ENCODE results near the gene PRICKLE3.
"Not testable (repeated sequence)": the region's sequence is repeated elsewhere in the genome, so short reads cannot be mapped to it uniquely, and the experiment has no call there.

Gene PRICKLE3

DNA sequence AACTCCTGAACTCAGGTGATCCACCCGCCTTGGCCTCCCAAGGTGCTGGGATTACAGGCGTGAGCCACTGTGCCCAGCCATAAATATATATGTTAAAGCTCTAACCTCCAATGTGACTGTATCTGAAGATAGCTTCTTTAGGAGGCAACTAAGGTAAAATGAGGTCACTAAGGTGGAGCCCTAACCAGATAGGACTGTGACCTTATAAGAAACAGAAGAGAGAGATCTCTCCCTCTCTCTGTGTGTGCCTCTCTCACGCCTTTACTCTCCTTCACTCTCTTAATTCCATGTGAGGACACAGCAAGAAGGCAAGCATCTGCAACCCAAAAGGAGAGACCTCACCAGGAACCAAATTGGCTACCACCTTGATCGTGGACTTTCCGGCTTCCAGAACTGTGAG lies 24.5 kb downstream of the PRICKLE3 start:
- ATAC-seq (no peak), DNase-seq (no peak)

DNA sequence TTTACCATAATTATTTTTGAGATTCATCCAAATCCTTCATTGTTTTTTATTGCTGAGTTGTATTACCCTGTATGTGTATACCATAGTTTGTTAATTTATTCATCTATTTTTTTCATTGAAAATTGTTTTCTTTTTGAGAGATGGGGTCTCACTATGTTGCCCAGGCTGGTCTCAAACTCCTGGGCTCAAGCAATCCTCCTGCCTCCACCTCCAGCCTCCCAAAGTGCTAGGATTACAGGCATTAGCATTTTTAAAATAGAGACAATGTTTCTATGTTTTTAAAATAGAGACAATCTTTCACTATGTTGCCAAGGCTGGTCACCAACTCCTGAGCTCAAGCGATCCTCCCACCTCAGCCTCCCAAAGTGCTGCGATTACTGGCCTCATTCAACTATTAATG lies 25.3 kb downstream of the PRICKLE3 start:
- ATAC-seq: no peak
- DNase-seq: no peak

DNA sequence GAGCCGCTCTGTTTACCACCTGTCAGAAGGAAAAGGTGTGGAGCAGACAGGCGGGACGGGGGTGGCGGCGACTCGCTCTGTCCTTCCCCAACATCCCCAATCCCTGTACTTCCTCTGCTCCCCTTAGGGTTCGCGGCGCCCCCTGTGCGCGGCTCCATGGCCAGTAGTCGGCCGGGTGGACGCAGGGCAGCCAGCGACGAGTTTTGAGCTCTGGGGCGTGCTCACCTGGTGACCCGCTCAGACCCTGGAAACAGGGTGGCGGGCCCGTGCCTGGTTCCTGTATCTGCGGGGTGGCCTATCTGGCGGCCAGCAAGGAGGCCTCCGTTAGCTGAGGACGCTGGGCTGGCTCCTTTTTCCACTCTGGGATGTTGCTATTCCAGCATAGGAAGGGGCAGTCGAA lies 29.0 kb downstream of the PRICKLE3 start:
- ATAC-seq (no peak), DNase-seq (no peak)

DNA sequence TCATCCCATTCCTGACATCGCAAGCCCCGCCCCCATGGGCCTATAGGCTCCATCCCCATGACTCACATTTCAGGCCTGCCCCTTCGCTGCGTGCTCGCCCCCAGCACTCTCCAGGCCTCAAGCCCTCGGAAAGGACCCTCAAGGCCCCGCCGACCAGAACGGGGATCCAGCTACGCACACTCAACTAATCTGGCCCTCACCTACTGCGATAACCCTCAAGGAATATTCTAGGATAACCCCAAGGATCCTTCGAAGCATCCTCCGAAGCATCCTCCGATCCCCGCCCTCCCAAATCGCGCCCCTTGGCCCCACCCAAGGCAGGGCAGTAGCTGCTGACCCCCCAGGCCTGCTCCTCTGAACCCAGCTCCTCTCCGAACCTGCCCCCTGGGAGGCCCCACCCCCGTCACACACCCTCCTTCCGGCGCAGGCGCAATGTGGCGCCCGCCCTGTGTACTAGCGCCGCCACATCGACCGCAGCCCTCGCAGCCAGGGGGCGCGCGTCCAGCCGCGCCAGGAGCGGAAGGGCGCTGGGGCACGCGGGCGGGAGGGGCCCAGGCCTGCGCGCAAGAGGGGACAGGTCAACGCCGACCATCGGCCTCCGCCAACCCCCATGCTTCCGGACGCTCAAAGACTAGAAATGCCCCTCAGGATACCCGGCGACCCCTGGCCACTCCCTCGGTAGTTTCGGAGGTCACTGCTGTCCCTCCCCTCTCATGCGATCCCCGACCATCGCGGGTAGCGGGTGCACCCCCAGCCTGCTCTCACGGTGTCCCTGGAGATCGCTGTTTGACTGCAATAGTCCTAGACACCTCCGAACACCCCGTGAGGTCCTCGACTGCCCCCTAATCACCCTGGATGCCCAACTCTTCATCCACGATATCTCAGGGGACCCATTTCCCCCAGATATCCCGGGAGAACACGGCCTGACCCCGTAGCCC lies 30.0 kb downstream of the PRICKLE3 start:
- peak; percentile 88 for DNase-seq

DNA sequence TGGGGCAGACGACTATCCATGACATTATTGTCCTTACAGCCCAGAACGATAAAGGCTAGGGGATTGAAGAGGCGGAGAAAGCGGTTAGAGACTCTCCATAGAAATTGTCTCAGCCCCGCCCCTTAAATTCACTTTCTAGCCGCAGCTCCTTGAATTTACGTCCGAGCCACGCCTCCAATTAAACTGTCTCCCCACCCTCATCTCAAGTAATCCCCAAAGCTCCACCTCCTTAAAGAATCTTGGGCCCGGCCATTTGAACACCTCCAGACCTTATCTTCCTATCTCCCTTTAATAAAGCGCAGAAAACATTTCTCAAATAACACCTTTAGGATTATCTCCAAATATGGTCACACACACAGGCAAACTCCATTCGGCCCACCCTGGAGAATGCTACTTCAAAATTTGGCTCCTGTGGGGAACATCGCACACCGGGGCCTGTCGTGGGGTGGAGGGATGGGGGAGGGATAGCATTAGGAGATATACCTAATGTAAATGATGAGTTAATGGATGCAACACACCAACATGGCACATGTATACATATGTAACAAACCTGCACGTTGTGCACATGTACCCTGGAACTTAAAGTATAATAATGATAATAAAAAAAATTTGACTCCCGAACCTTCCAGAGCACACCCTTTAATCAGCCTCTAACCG lies 30.8 kb downstream of the PRICKLE3 start:
- ATAC-seq (peak; percentile 38), DNase-seq (peak; percentile 45)

More for the DNA sequence above, 30.0 kb downstream of the PRICKLE3 start:
- ATAC-seq: peak; percentile 91

DNA sequence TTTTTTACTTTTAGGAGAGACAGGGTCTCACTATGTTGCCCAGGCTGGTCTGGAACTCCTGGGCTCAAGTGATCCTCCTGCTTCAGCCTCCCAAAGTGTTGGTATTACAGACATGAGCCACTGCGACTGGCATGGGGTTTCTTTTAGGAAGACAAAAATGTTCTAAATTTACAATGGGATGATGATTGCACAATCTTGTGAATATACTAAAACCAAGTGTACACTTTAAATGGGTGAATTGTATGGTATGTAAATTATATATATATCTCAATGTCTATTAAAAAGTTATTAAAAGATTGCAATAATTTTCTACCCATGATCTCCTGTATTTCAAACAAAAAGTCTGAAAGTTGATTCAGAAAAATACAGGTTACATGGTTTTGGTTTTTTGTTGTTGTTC lies 32.7 kb downstream of the PRICKLE3 start:
- ATAC-seq (no peak), DNase-seq (no peak)

DNA sequence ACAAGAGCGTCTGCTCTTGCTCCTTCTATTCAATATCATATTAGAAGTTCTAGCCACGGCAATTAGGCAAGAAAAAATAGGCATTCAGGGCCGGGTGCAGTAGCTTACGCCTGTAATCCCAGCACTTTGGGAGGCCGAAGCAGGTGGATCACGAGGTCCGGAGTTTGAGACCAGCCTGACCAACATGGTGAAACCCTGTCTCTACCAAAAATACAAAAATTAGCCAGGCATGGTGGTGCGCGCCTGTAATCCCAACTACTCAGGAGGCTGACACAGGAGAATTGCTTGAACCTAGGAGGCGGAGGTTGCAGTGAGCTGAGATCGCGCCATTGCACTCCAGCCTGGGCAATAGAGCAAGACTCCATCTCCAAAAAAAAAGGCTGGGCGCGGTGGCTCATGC lies 36.9 kb downstream of the PRICKLE3 start:
- not testable (repeated sequence) for DNase-seq, ATAC-seq

DNA sequence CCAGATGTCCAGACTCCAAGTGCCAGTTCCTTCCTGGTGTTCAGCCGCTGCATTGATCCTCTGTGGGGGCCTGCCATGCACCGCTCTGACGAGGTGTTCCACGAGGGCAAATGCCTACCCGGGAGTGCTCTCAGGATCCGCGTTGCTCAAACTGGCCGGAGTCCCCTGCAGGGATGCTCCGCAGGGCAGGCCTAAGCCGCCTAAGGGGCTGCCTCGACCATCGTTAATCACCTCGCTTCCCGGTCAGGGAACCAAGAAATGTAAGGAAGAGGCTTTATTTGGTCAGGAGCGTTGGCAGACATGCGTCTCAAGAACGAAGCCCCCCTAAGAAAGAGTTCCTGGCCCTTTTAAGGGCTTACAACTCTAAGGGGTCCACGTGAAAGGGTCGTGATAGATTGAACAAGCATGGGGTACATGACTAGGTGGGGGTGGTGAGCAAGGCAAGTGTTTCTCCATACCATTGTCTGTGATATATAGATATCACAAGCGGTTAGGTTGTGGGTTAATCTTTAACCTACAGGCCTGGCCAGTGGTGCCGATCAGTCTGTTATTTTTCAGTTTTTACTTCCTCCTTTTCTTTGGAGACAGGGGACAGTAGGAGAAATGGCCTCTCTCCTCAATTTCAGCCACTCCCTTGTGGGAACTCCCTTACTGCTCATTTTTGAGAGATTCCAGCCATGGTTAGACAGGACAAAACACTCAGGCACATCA lies 37.6 kb downstream of the PRICKLE3 start:
- not testable (repeated sequence) for ATAC-seq, DNase-seq

DNA sequence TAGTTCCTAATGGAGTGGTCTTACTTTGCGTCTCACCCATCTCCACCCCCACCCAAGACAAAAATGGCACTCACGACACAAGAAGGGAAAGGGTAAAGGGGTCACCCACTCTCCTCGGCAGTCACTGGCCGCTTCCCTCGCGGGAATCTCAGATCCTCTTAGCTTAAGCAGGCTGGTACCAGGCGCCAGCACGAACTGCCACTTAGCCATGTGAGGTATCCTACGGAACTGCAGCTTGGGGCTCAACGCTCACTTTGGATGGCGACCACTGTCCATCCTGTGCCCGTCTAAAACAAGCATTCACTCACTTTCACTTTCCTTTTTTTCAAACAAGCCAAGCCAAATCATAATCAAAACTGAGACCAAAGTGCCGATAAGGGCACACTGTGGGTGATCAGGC lies 38.2 kb downstream of the PRICKLE3 start:
- DNase-seq (no peak), ATAC-seq (no peak)

DNA sequence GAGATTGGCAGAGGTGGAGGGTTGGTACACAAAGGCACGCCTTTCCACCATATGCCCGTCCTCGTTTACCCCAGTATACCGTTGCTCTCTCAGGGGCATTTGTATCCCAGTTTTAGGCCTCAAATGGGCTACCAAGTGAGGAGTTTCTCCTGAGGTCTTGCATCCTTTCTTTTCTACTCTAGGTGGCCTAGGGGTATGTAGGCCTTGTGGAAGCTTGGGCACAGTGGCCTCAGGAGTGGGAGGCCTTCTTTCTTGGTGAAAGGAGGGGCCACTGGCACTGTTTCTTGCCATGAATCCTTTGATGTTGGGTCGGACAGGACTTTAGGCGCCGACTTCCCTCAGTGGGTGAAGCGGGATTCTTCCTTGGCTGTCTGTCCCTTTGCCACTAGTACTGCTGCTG lies 38.9 kb downstream of the PRICKLE3 start:
- DNase-seq: no peak

DNA sequence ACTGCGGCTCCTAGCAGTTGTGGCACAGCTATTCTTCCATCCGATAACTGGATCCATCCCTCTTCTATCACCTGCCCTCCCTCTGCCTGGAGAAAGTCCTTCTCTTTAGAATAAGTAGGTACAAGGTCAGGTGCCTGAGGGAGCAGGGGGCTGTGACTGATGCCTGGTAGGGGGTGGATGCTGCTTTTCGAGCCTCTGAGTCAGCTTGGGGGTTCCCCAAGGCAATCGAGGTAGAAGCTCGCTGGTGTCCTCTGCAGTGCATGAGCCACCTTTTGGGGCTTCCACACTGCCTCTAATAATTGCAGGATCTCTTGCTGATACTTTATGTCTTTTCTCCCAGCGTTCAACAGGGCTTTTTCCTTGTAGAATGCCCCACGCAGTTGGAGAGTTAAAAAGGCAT lies 43.0 kb downstream of the PRICKLE3 start:
- not testable (repeated sequence) for ATAC-seq, DNase-seq

More for the DNA sequence above, 38.9 kb downstream of the PRICKLE3 start:
- ATAC-seq: no peak

DNA sequence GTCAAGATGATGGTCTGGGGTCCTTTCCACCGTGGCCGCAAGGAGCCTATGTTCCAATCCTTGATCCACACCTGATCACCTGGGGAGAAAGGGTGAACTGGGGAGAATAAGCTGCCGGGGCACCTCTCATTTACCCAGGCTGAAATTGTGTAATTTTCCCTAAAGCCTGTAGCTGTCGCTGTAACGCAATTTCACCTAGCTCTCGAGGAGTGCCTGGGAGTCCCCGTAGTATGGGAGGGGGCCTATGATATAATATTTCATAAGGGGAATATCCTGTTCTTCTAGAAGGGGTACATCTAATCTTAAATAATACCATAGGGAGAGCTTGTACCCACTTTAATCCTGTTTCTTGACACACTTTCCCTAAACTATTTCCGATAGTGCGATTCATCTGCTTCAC lies 43.9 kb downstream of the PRICKLE3 start:
- not testable (repeated sequence) for DNase-seq, ATAC-seq

DNA sequence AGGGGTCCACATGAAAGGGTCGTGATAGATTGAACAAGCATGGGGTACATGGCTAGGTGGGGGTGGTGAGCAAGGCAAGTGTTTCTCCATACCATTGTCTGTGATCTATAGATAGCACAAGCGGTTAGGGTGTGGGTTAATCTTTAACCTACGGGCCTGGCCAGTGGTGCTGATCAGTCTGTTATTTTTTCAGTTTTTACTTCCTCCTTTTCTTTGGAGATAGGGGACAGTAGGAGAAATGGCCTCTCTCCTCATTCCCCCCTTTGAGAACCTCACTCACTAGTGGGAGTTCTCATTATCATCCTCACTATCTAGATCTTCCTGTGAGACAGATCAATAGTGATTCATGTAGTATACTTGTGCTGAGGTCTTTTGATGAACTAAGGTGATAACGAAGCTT lies 46.5 kb downstream of the PRICKLE3 start:
- no peak for DNase-seq
- no peak for ATAC-seq

DNA sequence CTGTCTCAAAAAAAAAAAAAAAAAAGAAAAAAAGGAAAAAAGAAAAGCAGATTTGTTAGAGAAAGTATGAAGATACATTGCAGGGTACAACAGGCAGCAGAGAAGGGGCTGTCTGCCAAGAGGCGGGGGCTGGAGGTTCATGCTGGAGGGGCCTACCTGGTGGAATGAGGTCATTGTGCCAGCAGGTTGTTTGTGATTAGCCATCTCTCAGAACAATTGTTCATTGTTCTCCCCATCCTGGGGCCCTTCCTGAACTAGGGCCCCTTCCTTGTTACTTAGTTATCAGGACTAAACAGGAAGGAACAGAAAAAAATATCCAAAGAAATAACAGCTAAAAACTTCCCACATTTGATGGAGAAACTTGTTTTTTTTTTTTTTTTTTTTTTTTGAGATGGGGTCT lies 48.7 kb downstream of the PRICKLE3 start:
- no peak for ATAC-seq
- DNase-seq: no peak

DNA sequence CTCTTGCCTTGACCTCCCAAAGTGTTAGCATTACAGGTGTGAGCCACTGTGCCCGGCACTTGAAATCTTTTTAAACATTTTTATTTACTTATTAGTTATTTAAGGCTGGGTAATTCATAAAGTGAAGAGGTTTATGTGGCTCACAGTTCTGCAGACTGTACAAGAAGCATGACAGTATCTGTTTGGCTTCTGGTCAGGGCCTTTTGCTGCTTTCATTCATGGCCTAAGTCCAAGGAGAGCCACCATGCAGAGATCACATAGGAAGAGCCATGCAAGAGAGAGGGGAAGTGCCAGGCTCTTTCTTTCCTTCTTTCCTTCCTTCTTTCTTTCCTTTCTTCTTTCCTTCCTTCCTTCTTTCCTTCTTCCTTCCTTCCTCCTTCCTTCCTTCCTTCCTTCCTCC lies 52.4 kb downstream of the PRICKLE3 start:
- ATAC-seq: no peak
- DNase-seq: no peak

DNA sequence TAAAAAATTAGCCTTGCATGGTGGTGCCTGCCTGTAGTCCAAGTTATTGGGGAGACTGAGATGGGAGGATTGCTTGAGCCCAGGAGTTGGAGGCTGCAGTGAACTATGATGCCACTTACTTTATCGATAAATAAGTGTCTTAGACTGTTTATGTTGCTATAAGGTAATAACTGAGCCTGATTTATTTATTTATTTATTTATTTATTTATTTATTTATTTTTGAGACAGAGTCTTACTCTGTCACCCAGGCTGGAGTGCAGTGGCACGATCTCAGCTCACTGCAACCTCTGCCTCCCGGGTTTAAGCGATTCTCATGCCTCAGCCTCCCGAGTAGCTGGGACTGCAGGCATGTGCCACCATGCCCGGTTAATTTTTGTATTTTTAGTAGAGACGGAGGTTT lies 53.9 kb downstream of the PRICKLE3 start:
- ATAC-seq, DNase-seq: not testable (repeated sequence)

DNA sequence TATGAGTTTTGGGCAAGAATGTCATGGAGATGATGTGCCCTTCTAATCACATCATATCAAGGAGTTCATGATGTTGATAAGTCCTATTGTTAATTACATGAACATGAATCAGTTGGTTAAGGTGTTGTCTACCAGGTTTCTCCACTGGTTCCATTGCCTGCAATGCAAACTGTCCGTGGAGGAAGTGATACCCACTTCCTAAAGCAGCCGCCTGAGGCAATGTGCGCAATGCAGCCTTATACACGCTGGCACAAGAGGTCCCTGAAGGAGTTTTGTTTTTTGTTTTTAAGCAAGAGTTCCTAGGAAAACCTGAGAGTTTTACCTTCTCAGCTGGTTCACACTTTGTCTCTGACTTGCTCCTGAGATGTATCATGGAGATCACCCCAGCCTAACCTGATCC lies 56.7 kb downstream of the PRICKLE3 start:
- DNase-seq (no peak), ATAC-seq (no peak)

DNA sequence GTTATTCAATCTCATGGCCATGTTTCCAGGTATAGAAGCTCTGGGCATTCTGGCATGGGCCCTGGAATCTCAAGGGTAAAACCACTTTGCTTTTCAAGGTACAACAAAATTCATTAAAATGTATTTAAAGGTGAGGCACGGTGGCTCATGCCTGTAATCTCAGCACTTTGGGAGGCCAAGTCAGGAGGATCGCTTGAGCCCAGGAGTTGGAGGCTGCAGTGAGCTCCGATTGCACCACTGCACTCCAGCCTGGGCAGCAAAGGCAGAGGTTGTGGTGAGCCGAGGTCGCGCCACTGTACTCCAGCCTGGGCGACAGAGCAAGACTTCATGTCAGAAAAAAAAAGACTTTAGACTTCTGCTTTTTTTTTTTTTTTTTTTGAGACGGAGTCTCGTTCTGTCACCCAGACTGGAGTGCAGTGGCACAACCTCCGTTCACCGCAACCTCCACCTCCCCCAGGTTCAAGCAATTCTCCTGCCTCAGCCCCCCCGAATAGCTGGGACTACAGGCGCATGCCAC lies 58.4 kb downstream of the PRICKLE3 start:
- not testable (repeated sequence) for ATAC-seq, DNase-seq
